CD14-positive monocyte (primary cell): ENCODE data around the gene TBX15. TPM values are rescaled to one million over a fixed set of nuclear protein-coding genes. Genes with fewer than 3 reads are reported as not detected.

Experiments used
- DNase-seq, 3 donors: peaks; one replicate each; pipeline ENCODE4 v3.0.0-alpha.2; 2011 to 2022
- H2AFZ ChIP-seq: 2 replicates; pipeline ENCODE4 v1.6.0; 2012; ENCODE audit warnings: mild to moderate bottlenecking, low read depth, low read length, inconsistent platforms; ENCODE audit not compliant: insufficient read depth, poor library complexity, severe bottlenecking
- H3K27ac ChIP-seq, 2 donors: 1 replicate in 1 of 2; 2 replicates in 1 of 2; pipeline ENCODE4 v1.5.1; 2012 to 2013; ENCODE audit warnings: low read length in 2 of 2, control low read depth in 1 of 2, inconsistent platforms in 1 of 2, low read depth in 1 of 2, mild to moderate bottlenecking in 1 of 2
- H3K27me3 ChIP-seq, 2 donors: one replicate each; pipeline versions ENCODE4 v1.6.0 to v1.6.1; 2011 to 2013; ENCODE audit warnings: low read length in 2 of 2; ENCODE audit not compliant: control insufficient read depth in 2 of 2, insufficient read depth in 2 of 2
- H3K36me3 ChIP-seq, 2 donors: replicated peaks in 1 of 2; 1 replicate in 1 of 2; 2 replicates in 1 of 2; pipeline versions ENCODE4 v1.5.1 to v1.6.1; 2012 to 2013; ENCODE audit warnings: low read length in 2 of 2, control low read depth in 1 of 2, inconsistent platforms in 1 of 2, mild to moderate bottlenecking in 1 of 2; ENCODE audit not compliant: insufficient read depth in 2 of 2, control insufficient read depth in 1 of 2
- H3K4me1 ChIP-seq, 2 donors: 1 replicate in 1 of 2; 2 replicates in 1 of 2; pipeline versions ENCODE4 v1.5.1 to v1.6.1; 2012 to 2013; ENCODE audit warnings: low read length in 2 of 2, control low read depth in 1 of 2, inconsistent platforms in 1 of 2, mild to moderate bottlenecking in 1 of 2, moderate library complexity in 1 of 2; ENCODE audit not compliant: insufficient read depth in 2 of 2, control insufficient read depth in 1 of 2
- H3K4me2 ChIP-seq: replicated peaks from 2 replicates; pipeline ENCODE3; 2012; ENCODE audit warnings: low read length, moderate library complexity, mild to moderate bottlenecking; ENCODE audit not compliant: poor library complexity, severe bottlenecking; ENCODE audit errors: extremely low read depth
- H3K4me3 ChIP-seq, 3 experiments: fragments of 200-600 bp in 1 of 3; sonication (generic) in 1 of 3; replicated peaks in 1 of 3; 1 replicate in 2 of 3; 2 replicates in 1 of 3; pipeline ENCODE4 v1.5.1; 2011 to 2013; ENCODE audit warnings: low read length in 3 of 3, mild to moderate bottlenecking in 3 of 3, control low read depth in 2 of 3, low read depth in 2 of 3, inconsistent platforms in 1 of 3, moderate library complexity in 1 of 3
- H3K79me2 ChIP-seq: 2 replicates; pipeline ENCODE4 v1.6.0; 2012; ENCODE audit warnings: mild to moderate bottlenecking, control low read depth, inconsistent platforms, low read length, moderate library complexity; ENCODE audit not compliant: insufficient read depth
- H3K9ac ChIP-seq: 2 replicates; pipeline ENCODE4 v1.6.0; 2017; ENCODE audit warnings: low read length, mild to moderate bottlenecking; ENCODE audit not compliant: insufficient read depth, poor library complexity, severe bottlenecking
- H3K9me3 ChIP-seq, 2 donors: replicated peaks in 1 of 2; 1 replicate in 1 of 2; 2 replicates in 1 of 2; pipeline versions ENCODE4 v1.5.1 to v1.6.1; 2012 to 2013; ENCODE audit warnings: low read length in 2 of 2, control low read depth in 1 of 2; ENCODE audit not compliant: control insufficient read depth in 1 of 2, insufficient read depth in 1 of 2
- H4K20me1 ChIP-seq: 2 replicates; pipeline ENCODE4 v1.6.0; 2012; ENCODE audit warnings: mild to moderate bottlenecking, low read length, control low read depth, moderate library complexity; ENCODE audit not compliant: insufficient read depth
- H3K27ac Mint-ChIP-seq, 7 donors: one replicate each; pipeline ENCODE4 v1.8.0; 2020; ENCODE audit warnings: mild to moderate bottlenecking in 7 of 7, mixed read lengths in 7 of 7, moderate library complexity in 6 of 7, inconsistent platforms in 2 of 7
- H3K27me3 Mint-ChIP-seq, 3 donors: one replicate each; pipeline ENCODE4 v1.8.0; 2021 to 2022; ENCODE audit warnings: low read depth in 3 of 3, mild to moderate bottlenecking in 3 of 3, mixed read lengths in 3 of 3, moderate library complexity in 3 of 3, inconsistent platforms in 1 of 3
- H3K36me3 Mint-ChIP-seq, 2 donors: one replicate each; pipeline ENCODE4 v1.8.0; 2020; ENCODE audit warnings: mixed read lengths in 2 of 2, inconsistent platforms in 1 of 2, mild to moderate bottlenecking in 1 of 2
- H3K4me1 Mint-ChIP-seq: one replicate; pipeline ENCODE4 v1.8.0; 2020; ENCODE audit warnings: mild to moderate bottlenecking, mixed read lengths
- H3K4me3 Mint-ChIP-seq, 2 donors: one replicate each; pipeline ENCODE4 v1.8.0; 2020; ENCODE audit warnings: mild to moderate bottlenecking in 2 of 2, mixed read lengths in 2 of 2, moderate library complexity in 1 of 2
- H3K9me3 Mint-ChIP-seq, 7 donors: one replicate each; pipeline ENCODE4 v1.8.0; 2020 to 2022; ENCODE audit warnings: mixed read lengths in 7 of 7, mild to moderate bottlenecking in 6 of 7, moderate library complexity in 6 of 7, inconsistent platforms in 2 of 7
- CTCF ChIP-seq: fragments of 200-600 bp; IDR thresholded peaks from one replicate; pipeline ENCODE4 v1.8.0; 2022; ENCODE audit warnings: antibody characterized with exemption, mild to moderate bottlenecking
- WGBS: methylation state at CpG from one replicate; pipeline ENCODE4 v1.1.5; 2013; ENCODE audit warnings: missing lambda C conversion rate; ENCODE audit not compliant: insufficient coverage; 5-methylcytosine and 5-hydroxymethylcytosine counted together
- intact Hi-C, 2 donors: fragments of 100-400 bp; cut with micrococcal nuclease; formaldehyde crosslinking; loops; one replicate each; pipeline versions ENCODE4 v1.15.0 to v1.15.1; 2023
- polyA plus RNA-seq, 3 donors: library from polyadenylated mRNA; depleted of rRNA in 1 of 3; unstranded in 2 of 3; stranded (reverse) in 1 of 3; fragments of 300-500 nt in 2 of 3; fragments of >200 nt in 1 of 3; fragmentation: Illumina TruSeq in 2 of 3; gene quantifications; 1 replicate in 2 of 3; 2 replicates in 1 of 3; pipeline ENCODE4 v1.2.3, GENCODE V29; 2012 to 2021

TBX15 gene
- polyA plus RNA-seq, 3 donors, result not detected

- Mint-ChIP-seq H3K4me1 (peaks cover 29% of the 10 kb centered on the region), H3K27me3 (peaks cover 85 to 90% (median 88%) of the 10 kb centered on the region in 3 donors), H3K27ac (no peak overlapping the region), H3K9me3 (peaks cover 2 to 36% (median 21%) of the 10 kb centered on the region in 7 donors), H3K36me3 (peaks cover 5 to 8% of the 10 kb centered on the region in 2 donors), H3K4me3 (peak overlapping the region in 1 of 2 donors; percentile 89)
- Histone ChIP-seq H4K20me1 (no peaks in the 10 kb centered on the region), H3K36me3 (no peaks in the 10 kb centered on the region), H3K4me1 (peaks cover 24 to 25% of the 10 kb centered on the region in 2 donors), H2AFZ (no peak overlapping the region), H3K27me3 (peaks cover 92 to 96% of the 10 kb centered on the region in 2 donors), H3K9me3 (peaks cover 6 to 38% of the 10 kb centered on the region in 2 donors), H3K27ac (no peak overlapping the region), H3K79me2 (no peaks in the 10 kb centered on the region), H3K4me3 (no peak overlapping the region), H3K4me2 (no peak overlapping the region), H3K9ac (no peak overlapping the region)
- WGBS, result 5% methylated on average over 81 of the region's 81 CpGs
- no peak for DNase-seq
- intact Hi-C loops, result no loop called here
- no peak for TF ChIP-seq CTCF
Observed at GRCh38 chr1:119006406-119007279, 18.5 kb upstream of the TBX15 start.

- intact Hi-C loops, result no loop called here
- Histone ChIP-seq H3K4me3 (no peak overlapping the region), H3K36me3 (no peaks in the 10 kb centered on the region), H2AFZ (no peak overlapping the region), H3K9me3 (peaks cover 6 to 42% of the 10 kb centered on the region in 2 donors), H3K4me1 (peaks cover 31% of the 10 kb centered on the region in 2 donors), H3K27ac (no peak overlapping the region), H3K4me2 (no peak overlapping the region), H3K9ac (no peak overlapping the region), H4K20me1 (no peaks in the 10 kb centered on the region), H3K79me2 (no peaks in the 10 kb centered on the region), H3K27me3 (peaks cover 90 to 99% of the 10 kb centered on the region in 2 donors)
- WGBS, result 12% methylated on average over 7 of the region's 17 CpGs
- TF ChIP-seq CTCF, result no peak
- DNase-seq, result no peak
- Mint-ChIP-seq H3K27me3 (peaks cover 91 to 95% (median 91%) of the 10 kb centered on the region in 3 donors), H3K36me3 (peaks cover 5 to 8% of the 10 kb centered on the region in 2 donors), H3K27ac (no peak overlapping the region), H3K4me3 (peak overlapping the region in 1 of 2 donors; percentile 78), H3K9me3 (peaks cover 2 to 40% (median 22%) of the 10 kb centered on the region in 7 donors), H3K4me1 (peaks cover 35% of the 10 kb centered on the region)
Observed at GRCh38 chr1:119005724-119006405, 17.7 kb upstream of the TBX15 start.
